ENCODE measurements around the gene PTGDS.

DNA sequence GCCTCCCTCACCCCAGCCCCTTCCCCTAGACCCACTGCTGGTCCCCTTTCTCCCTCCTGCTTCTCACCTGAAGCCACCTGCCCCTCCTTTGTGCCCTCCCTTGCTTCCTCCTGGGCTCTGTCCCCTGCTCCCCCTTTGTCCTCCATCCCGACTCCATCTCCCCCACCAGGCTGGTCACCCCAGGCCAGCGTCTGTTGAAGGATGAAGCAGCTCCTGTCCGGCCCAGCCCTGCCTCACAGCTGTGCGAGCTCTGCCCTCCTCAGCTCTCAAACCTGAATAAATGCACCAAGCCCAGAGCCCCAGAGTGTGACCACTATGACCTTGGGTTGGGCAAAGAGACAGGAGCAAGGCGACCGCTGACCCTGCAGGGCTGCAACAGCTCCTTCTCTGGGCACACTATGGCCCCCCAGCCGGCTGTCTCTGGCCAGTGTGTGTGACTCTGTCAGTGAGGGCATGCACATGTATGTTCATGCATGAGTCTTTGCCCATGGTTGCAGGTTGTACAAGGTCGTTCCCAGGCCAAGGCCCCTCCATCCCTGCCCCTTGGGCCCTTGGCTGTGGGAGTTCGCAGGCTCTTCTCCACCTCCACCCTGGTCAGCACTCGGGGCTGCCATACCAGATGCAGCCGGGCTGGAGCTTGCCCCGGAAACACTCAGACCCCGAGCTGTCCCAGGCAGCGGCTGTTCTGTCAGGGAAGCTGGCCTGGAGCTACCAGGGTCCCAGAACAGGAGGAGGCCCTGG is 21.9 kb upstream of the PTGDS start:
- TF ChIP-seq SRF (CRISPR knock-in tag; IDR thresholded peaks at IDR 0.05) (no peak), ZNF766 (CRISPR knock-in tag; conservative IDR thresholded peaks at IDR 0.05) (no peak), ZBTB7A (IDR thresholded peaks at IDR 0.05; ENCODE audit: borderline replicate concordance, control insufficient read depth, low read depth, low read length) (no peak), ZNF175 (CRISPR knock-in tag; IDR thresholded peaks at IDR 0.05; ENCODE audit: low read depth) (no peak), POLR2AphosphoS5 (IDR thresholded peaks at IDR 0.05; ENCODE audit: control insufficient read depth, insufficient read depth, low read depth, low read length) (no peak), USF1 (CRISPR knock-in tag; IDR thresholded peaks at IDR 0.05) (no peak), CBFB (CRISPR knock-in tag; IDR thresholded peaks at IDR 0.05) (no peak), RUNX1 (IDR thresholded peaks at IDR 0.05; ENCODE audit: low read depth) (no peak), CEBPB (tag; IDR thresholded peaks at IDR 0.05) (no peak), NCOA4 (IDR thresholded peaks at IDR 0.05; ENCODE audit: partially characterized antibody) (no peak)
- TF ChIP-seq, protein P1, sequence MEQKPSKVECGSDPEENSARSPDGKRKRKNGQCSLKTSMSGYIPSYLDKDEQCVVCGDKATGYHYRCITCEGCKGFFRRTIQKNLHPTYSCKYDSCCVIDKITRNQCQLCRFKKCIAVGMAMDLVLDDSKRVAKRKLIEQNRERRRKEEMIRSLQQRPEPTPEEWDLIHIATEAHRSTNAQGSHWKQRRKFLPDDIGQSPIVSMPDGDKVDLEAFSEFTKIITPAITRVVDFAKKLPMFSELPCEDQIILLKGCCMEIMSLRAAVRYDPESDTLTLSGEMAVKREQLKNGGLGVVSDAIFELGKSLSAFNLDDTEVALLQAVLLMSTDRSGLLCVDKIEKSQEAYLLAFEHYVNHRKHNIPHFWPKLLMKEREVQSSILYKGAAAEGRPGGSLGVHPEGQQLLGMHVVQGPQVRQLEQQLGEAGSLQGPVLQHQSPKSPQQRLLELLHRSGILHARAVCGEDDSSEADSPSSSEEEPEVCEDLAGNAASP (IDR thresholded peaks at IDR 0.05), result no peak
- TF ChIP-seq, protein P2, sequence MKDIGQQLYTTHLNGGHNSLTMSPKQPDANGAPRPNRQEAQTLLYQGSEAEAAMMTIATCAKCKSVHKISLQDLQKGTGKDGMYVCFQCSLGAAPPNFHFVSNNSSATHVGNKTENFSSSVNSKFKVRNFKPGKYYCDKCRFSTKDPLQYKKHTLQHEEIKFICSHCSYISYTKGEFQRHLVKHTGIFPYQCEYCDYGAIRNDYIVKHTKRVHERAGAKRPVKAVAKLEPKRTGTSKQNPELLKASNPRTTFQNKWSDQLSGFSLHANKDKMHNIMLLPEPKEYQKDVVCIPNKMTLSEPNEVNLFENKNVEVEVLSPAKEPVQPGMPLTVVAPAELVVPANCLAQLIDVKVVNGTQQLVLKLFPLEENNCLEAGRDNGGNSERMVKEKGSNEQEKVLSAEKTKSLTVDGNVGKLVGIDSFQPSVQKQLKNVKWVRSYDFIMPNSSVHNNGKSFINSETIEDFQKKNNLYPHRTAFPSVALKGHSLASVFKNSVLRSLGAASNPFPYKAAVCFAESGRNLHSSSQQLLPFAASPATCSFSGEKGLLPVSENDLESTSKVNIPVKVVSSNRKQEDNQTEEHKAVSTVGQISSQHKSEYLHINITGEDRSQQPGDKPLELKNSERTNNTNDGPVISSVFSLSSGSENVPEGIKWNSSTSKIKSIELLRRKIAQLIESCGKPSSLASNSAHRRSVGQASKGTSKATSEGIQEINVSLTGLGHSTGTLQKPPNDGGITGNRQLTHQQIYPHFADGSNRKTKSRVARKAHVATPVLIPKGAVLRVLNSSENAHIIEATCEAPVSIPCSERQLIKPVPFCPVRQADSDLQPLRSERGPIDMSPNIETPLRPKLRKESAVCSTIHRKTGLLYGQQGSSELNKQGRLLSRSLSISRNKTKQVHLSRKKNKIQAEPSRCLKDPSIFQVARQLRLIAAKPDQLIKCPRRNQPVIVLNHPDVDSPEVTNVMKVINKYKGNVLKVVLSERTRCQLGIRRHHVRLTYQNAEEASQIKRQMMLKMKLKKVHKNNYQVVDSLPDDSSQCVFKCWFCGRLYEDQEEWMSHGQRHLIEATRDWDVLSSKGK (CRISPR knock-in tag; IDR thresholded peaks at IDR 0.05), result no peak
- TF ChIP-seq, protein P3, sequence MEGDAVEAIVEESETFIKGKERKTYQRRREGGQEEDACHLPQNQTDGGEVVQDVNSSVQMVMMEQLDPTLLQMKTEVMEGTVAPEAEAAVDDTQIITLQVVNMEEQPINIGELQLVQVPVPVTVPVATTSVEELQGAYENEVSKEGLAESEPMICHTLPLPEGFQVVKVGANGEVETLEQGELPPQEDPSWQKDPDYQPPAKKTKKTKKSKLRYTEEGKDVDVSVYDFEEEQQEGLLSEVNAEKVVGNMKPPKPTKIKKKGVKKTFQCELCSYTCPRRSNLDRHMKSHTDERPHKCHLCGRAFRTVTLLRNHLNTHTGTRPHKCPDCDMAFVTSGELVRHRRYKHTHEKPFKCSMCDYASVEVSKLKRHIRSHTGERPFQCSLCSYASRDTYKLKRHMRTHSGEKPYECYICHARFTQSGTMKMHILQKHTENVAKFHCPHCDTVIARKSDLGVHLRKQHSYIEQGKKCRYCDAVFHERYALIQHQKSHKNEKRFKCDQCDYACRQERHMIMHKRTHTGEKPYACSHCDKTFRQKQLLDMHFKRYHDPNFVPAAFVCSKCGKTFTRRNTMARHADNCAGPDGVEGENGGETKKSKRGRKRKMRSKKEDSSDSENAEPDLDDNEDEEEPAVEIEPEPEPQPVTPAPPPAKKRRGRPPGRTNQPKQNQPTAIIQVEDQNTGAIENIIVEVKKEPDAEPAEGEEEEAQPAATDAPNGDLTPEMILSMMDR (IDR thresholded peaks at IDR 0.05 in 2 of 3, conservative IDR thresholded peaks at IDR 0.05 in 1 of 3; ENCODE audit: insufficient read depth in 2 of 3, low read depth in 1 of 3, low read length in 3 of 3), result no peak
- TF ChIP-seq, protein P4, sequence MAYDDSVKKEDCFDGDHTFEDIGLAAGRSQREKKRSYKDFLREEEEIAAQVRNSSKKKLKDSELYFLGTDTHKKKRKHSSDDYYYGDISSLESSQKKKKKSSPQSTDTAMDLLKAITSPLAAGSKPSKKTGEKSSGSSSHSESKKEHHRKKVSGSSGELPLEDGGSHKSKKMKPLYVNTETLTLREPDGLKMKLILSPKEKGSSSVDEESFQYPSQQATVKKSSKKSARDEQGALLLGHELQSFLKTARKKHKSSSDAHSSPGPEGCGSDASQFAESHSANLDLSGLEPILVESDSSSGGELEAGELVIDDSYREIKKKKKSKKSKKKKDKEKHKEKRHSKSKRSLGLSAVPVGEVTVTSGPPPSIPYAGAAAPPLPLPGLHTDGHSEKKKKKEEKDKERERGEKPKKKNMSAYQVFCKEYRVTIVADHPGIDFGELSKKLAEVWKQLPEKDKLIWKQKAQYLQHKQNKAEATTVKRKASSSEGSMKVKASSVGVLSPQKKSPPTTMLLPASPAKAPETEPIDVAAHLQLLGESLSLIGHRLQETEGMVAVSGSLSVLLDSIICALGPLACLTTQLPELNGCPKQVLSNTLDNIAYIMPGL (CRISPR knock-in tag; IDR thresholded peaks at IDR 0.05), result no peak
